ENCODE data around the gene TACC2. TPM values are rescaled to one million over a fixed set of nuclear protein-coding genes. Genes with fewer than 3 reads are reported as not detected.

TACC2 gene
- total and polyA plus RNA-seq, 9 of the 15 experiments (the other 6 are each of a cell fraction or from before 2014, with no cell fraction given), result under 0.01 to 0.35 (median 0.03) TPM; not detected in 6

- TF ChIP-seq ZBTB11 (CRISPR knock-in tag; IDR thresholded peaks at IDR 0.05), result peak in 1 of 3 experiments; percentile 84; a peak in 2 of 6 replicates
- TF ChIP-seq RBFOX2 (IDR thresholded peaks at IDR 0.05; ENCODE audit: low read depth, low read length), result peak; percentile 84
- TF ChIP-seq ELF1 (tag; IDR thresholded peaks at IDR 0.05), result peak; percentile 35; the same call in 1 of the 2 replicates
- peak; percentile 72 to 76 for TF ChIP-seq NRF1 (conservative IDR thresholded peaks at IDR 0.05 in 1 of 2, IDR thresholded peaks at IDR 0.05 in 1 of 2)
- TF ChIP-seq ZNF778 (CRISPR knock-in tag; IDR thresholded peaks at IDR 0.05), result no peak
- TF ChIP-seq CXXC5 (CRISPR knock-in tag; IDR thresholded peaks at IDR 0.05), result peak; percentile 65
- no peak for TF ChIP-seq ZNF586 (CRISPR knock-in tag; conservative IDR thresholded peaks at IDR 0.05)
- peak; percentile 9 for TF ChIP-seq RBM25 (IDR thresholded peaks at IDR 0.05; ENCODE audit: low read depth, low read length, severe bottlenecking)
- TF ChIP-seq U2AF1 (optimal IDR thresholded peaks at IDR 0.05; ENCODE audit: low read depth, low read length), result peak; percentile 35
- peak; percentile 45 for TF ChIP-seq FIP1L1 (IDR thresholded peaks at IDR 0.05; ENCODE audit: low read depth, low read length, poor library complexity, severe bottlenecking)
- peak in 1 of 2 experiments; percentile 17; a peak in 1 of 4 replicates for TF ChIP-seq UBTF (IDR thresholded peaks at IDR 0.05; ENCODE audit: borderline replicate concordance in 1 of 2, low read depth in 2 of 2, low read length in 2 of 2)
- no peak for TF ChIP-seq USF1 (CRISPR knock-in tag; IDR thresholded peaks at IDR 0.05)
- no peak for TF ChIP-seq ZNF695 (CRISPR knock-in tag; IDR thresholded peaks at IDR 0.05)
- TF ChIP-seq SAP30 (IDR thresholded peaks at IDR 0.05; ENCODE audit: borderline replicate concordance, insufficient read depth, low read depth, low read length, poor library complexity, severe bottlenecking), result peak; percentile 57
- TF ChIP-seq RBBP5 (IDR thresholded peaks at IDR 0.05; ENCODE audit: borderline replicate concordance, insufficient read depth, low read length, poor library complexity, severe bottlenecking), result peak; percentile 84
- 0 out of 4 replicates have a peak, but pooled peaks have one; percentile 20 to 27 for TF ChIP-seq NONO (IDR thresholded peaks at IDR 0.05; ENCODE audit: low read depth in 2 of 2, low read length in 1 of 2)
- TF ChIP-seq HNRNPLL (IDR thresholded peaks at IDR 0.05; ENCODE audit: low read depth, low read length, poor library complexity, severe bottlenecking), result peak; percentile 74
These were observed 14.2 kb upstream of the TACC2 start, which contains the start of gene NSMCE4A (continued) for GRCh38 chr10:121974535-121975294.
